ENCODE measurements around the gene HDDC3. TPM values are rescaled to one million over a fixed set of nuclear protein-coding genes. Genes with fewer than 3 reads are reported as not detected.
"Not testable (repeated sequence)": the region's sequence is repeated elsewhere in the genome, so short reads cannot be mapped to it uniquely, and the experiment has no call there.

The HDDC3 gene
- total and polyA plus RNA-seq, 3 donors from 2014 or later, result 12.1 to 18.3 (median 16.7) TPM

DNA sequence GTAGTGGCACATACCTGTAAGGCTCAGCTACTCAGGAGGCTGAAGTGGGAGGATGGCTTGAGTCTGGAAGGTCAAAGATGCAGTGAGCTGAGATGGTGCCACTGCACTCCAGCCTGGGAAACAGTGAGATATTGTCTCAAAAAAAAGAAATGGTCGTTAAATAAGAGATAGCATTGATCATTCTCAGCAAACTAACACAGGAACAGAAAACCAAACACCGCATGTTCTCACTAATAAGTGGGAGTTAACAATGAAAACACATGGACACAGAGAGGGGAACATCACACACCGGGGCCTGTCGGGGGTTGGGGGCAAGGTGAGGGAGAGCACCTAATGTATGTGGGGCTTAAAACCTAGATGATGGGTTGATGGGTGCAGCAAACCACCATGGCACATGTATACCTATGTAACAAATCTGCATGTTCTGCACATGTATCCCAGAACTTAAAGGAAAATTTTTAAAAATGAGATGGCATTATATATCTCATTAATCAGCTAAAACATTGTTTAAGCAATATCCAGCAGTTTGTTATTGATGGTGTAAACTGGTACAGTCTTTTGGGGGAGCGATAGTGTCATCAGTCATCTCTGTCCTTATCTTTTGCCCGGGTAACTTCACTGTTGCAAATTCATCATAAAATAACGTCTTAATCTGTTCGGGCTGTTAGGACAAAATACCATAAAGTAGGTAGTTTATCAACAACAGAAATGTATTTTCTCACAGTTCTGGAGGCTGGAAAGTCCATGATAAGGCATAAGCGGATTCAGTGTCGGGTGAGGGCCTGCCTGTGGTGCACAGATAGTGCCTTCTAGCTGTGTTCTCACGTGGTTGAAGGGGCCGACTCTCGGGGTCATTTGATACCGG, 30.9 kb downstream of the HDDC3 start:
- 27 to 31% methylated on average over 14 of the region's 14 CpGs for WGBS, 2 donors
- H3K27ac ChIP-seq, result peak overlapping the region in 1 of 2 donors; percentile 94
- peaks cover 9% of the 10 kb centered on the region for H3K4me1 ChIP-seq
- peak; percentile 40 for DNase-seq
- H3K27me3 ChIP-seq, result no peaks in the 10 kb centered on the region
- no peaks in the 10 kb centered on the region for H3K36me3 ChIP-seq (ENCODE audit: low read depth, missing control alignments)
- H3K9me3 ChIP-seq, result no peaks in the 10 kb centered on the region
- peak overlapping the region in 1 of 2 donors; percentile 56 for H3K4me3 ChIP-seq
- intact Hi-C loops (cut with DNase I; ENCODE audit: low total_unique reads), result no loop called here
- TF ChIP-seq POLR2A (IDR thresholded peaks at IDR 0.05), result no peak
- TF ChIP-seq, protein P1, sequence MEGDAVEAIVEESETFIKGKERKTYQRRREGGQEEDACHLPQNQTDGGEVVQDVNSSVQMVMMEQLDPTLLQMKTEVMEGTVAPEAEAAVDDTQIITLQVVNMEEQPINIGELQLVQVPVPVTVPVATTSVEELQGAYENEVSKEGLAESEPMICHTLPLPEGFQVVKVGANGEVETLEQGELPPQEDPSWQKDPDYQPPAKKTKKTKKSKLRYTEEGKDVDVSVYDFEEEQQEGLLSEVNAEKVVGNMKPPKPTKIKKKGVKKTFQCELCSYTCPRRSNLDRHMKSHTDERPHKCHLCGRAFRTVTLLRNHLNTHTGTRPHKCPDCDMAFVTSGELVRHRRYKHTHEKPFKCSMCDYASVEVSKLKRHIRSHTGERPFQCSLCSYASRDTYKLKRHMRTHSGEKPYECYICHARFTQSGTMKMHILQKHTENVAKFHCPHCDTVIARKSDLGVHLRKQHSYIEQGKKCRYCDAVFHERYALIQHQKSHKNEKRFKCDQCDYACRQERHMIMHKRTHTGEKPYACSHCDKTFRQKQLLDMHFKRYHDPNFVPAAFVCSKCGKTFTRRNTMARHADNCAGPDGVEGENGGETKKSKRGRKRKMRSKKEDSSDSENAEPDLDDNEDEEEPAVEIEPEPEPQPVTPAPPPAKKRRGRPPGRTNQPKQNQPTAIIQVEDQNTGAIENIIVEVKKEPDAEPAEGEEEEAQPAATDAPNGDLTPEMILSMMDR (IDR thresholded peaks at IDR 0.05), result no peak

DNA sequence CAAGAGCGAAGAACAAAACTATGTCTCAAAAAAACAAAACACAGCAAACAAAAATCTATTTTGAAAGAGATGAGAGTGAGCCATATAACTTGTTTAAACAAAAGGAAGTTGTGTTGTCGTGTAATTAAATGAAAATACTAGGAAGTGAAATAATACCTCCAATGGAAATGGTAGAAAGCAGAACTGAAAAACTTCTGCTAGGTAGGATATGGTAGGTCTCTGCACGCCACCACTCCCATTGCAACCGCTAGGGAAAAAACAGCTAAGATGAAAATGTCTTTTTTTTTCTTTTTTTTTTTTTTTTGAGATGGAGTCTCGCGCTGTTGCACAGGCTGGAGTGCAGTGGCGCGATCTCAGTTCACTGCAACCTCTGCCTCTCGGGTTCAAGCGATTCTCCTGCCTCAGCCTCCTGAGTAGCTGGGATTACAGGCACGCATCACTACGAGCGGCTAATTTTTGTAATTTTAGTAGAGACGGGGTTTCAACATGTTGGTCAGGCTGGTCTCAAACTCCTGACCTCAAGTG, 35.2 kb downstream of the HDDC3 start:
- H3K27me3 ChIP-seq; H3K9me3 ChIP-seq; H3K27ac ChIP-seq; H3K4me3 ChIP-seq; H3K4me1 ChIP-seq; DNase-seq; H3K36me3 ChIP-seq (ENCODE audit: low read depth, missing control alignments); intact Hi-C loops (cut with DNase I; ENCODE audit: low total_unique reads): not testable (repeated sequence)
- 87 to 93% methylated on average over 14 of the region's 14 CpGs for WGBS, 2 donors

DNA sequence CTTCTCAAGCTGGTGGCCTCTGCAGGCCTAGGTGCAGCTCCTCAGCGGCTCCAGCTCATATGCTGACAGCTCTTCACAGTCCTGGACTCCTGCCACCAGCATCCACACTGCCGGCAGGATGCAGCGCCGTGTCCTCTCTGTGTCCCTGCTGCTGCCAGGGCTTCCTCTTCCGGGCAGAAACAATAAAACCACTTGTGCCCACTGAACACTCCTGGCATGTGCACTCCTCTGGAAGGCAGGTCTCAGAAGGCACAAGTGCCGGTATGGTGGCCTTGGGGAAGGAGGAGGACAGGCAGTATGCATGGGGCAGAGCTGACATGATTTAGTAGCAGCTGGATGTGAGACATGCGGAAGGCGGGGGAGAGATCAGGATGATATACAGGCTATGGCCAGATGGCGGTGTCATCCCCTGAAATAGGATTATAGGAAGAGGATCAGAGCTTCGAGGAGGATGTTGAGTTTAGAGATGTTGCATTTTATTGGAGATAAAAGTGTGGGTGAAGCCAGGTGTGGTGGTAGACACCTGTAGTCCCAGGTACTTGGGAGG, 36.7 kb downstream of the HDDC3 start:
- H3K27me3 ChIP-seq, result no peaks in the 10 kb centered on the region
- no peaks in the 10 kb centered on the region for H3K4me1 ChIP-seq
- peak; percentile 65 for DNase-seq
- no peaks in the 10 kb centered on the region for H3K9me3 ChIP-seq
- H3K36me3 ChIP-seq (ENCODE audit: low read depth, missing control alignments), result no peaks in the 10 kb centered on the region
- H3K4me3 ChIP-seq, result no peak overlapping the region
- 49 to 67% methylated on average over 10 of the region's 10 CpGs for WGBS, 2 donors
- intact Hi-C loops (cut with DNase I; ENCODE audit: low total_unique reads), result no loop called here
- H3K27ac ChIP-seq, result no peak overlapping the region
- TF ChIP-seq POLR2A (IDR thresholded peaks at IDR 0.05), result no peak
- TF ChIP-seq, protein P1 (IDR thresholded peaks at IDR 0.05), result no peak

DNA sequence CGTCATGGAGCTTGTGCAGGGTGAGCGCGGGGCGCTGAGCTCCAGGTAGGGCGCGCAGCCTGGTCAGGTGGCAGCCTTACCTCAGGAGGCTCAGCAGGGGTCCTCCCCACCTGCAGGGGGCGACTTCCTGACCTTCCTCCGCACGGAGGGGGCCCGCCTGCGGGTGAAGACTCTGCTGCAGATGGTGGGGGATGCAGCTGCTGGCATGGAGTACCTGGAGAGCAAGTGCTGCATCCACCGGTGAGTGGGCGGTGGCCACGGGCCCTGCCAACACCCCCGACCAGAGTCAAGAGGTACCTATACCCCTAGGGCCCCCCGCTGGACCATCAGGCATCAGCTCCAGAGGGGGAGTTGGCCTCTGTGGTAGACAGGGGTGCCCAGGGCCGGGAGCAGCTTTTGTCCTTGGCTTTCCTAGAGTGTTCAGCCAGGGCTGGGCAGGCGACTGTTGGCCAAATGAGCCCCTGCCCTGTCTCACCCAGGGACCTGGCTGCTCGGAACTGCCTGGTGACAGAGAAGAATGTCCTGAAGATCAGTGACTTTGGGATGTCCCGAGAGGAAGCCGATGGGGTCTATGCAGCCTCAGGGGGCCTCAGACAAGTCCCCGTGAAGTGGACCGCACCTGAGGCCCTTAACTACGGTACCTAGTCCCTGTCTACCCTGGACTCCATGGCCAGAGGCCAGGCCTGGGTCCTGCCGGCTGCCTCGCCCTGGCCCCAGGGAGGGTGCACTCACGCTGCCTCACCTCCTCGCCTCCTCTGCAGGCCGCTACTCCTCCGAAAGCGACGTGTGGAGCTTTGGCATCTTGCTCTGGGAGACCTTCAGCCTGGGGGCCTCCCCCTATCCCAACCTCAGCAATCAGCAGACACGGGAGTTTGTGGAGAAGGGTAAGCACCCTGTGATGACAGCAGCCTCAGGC, 38.9 kb downstream of the HDDC3 start:
- 88 to 93% methylated on average over 16 to 33 of the region's 33 CpGs for WGBS, 2 donors
- no peaks in the 10 kb centered on the region for H3K36me3 ChIP-seq (ENCODE audit: low read depth, missing control alignments)
- intact Hi-C loops (cut with DNase I; ENCODE audit: low total_unique reads), result no loop called here

More for the DNA sequence above, 38.9 kb downstream of the HDDC3 start:
- no peak overlapping the region for H3K4me3 ChIP-seq
- DNase-seq, result no peak
- no peaks in the 10 kb centered on the region for H3K9me3 ChIP-seq
- no peaks in the 10 kb centered on the region for H3K4me1 ChIP-seq
- TF ChIP-seq, protein P1 (IDR thresholded peaks at IDR 0.05), result no peak
- TF ChIP-seq POLR2A (IDR thresholded peaks at IDR 0.05), result no peak
- no peaks in the 10 kb centered on the region for H3K27me3 ChIP-seq
- no peak overlapping the region for H3K27ac ChIP-seq

All from testis (tissue), 3 donors.